Adipocyte (in vitro differentiated cells): ENCODE results near the gene ZDHHC14.

Experiments
- DNase-seq: peaks from one replicate; pipeline ENCODE4 v3.0.0-alpha.2; 2015; ENCODE audit warnings: low read depth
- H3K27me3 ChIP-seq: replicated peaks from 2 replicates; pipeline ENCODE4 v1.7.0; 2013; ENCODE audit warnings: mild to moderate bottlenecking, low read length, moderate library complexity; ENCODE audit not compliant: control insufficient read depth, insufficient read depth
- H3K36me3 ChIP-seq: 2 replicates; pipeline ENCODE4 v1.7.0; 2013; ENCODE audit warnings: low read length, mild to moderate bottlenecking, moderate library complexity; ENCODE audit not compliant: control insufficient read depth, insufficient read depth, severe bottlenecking
- H3K4me1 ChIP-seq: 2 replicates; pipeline ENCODE4 v1.7.0; 2013; ENCODE audit warnings: mild to moderate bottlenecking, low read length, moderate library complexity; ENCODE audit not compliant: control insufficient read depth, insufficient read depth
- H3K4me3 ChIP-seq: 2 replicates; pipeline ENCODE4 v1.7.0; 2013; ENCODE audit warnings: mild to moderate bottlenecking, low read length, moderate library complexity
- H3K9ac ChIP-seq: 2 replicates; pipeline ENCODE4 v1.7.0; 2013; ENCODE audit warnings: mild to moderate bottlenecking, low read length, moderate library complexity
- H3K9me3 ChIP-seq: 2 replicates; pipeline ENCODE4 v1.7.0; 2013; ENCODE audit warnings: mild to moderate bottlenecking, low read length, moderate library complexity; ENCODE audit not compliant: control insufficient read depth

Gene ZDHHC14

DNA sequence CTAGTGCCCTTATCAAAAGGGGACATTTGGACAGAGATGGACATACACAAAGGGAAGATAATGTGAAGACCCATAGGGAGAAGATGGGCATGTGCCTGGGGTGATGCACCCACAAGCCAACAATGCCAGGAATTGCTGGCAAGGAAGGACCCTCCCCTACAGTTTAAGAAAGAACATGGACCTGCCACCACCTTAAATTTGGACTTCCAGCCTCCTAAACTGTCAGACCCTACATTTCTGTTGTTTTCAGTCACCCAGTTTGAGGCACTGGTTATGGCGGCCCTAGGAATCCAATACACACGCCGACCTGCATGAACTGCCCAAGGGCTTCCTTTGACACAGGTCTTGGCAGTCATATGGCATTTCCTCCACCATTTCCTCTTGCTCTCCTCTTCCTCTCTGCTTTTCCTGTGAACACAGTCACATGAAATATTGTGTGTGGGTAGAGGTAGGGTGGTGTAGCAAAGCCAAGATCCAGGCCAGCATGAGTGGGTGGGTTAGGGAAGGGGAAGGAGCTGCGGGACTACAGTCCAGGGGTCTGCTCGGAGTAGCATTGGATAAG, 115.6 kb downstream of the ZDHHC14 start:
- Histone ChIP-seq H3K4me3 (no peak overlapping the region), H3K27me3 (no peaks in the 10 kb centered on the region), H3K9ac (no peak overlapping the region), H3K4me1 (no peaks in the 10 kb centered on the region), H3K9me3 (no peaks in the 10 kb centered on the region), H3K36me3 (no peaks in the 10 kb centered on the region)
- DNase-seq, result no peak

DNA sequence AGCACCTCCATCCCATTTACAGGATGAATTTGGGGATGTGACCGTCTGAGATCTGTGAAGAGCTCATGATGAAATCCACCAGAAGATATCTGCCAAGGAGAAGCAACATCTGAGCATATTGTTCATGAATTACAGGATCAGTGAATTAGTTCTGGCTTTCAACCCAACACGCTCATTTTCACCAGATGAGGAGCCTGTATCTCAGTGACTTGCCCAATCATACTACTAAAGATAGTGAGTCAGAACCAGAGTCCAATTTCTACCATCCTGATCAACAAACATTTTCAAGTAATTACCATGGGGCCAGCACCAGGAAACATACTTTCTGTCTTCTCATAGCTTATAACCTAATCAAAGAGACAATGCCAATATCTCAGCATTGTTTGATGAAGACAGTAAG, 116.6 kb downstream of the ZDHHC14 start:
- H3K27me3 ChIP-seq, result no peaks in the 10 kb centered on the region

DNA sequence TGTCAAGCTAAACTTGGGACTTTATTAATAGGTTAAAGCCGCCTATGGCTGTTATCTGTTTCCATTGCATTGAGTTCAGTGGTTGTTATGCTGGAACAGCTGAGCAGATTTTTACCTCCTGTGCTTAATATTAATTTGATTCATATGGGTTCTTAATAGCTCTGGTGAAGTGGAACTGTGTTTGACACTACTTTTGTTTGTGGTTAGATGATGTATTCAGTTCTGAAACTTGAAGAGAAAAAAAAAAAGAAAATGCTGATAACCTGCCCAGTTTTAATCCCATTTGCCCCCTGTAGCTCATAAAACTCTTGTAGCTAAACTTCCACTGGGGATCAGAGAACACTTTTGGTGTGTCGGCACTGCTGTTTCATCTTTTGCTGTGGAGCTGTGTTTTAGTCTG, 117.8 kb downstream of the ZDHHC14 start:
- H3K9me3 ChIP-seq, result peaks cover 3% of the 10 kb centered on the region
- no peak overlapping the region for H3K9ac ChIP-seq
- no peaks in the 10 kb centered on the region for H3K36me3 ChIP-seq
- H3K27me3 ChIP-seq, result no peaks in the 10 kb centered on the region
- H3K4me3 ChIP-seq, result no peak overlapping the region
- no peaks in the 10 kb centered on the region for H3K4me1 ChIP-seq
- DNase-seq, result no peak

More for the DNA sequence above, 116.6 kb downstream of the ZDHHC14 start:
- H3K9me3 ChIP-seq, result no peaks in the 10 kb centered on the region
- no peak overlapping the region for H3K4me3 ChIP-seq
- no peak for DNase-seq
- no peaks in the 10 kb centered on the region for H3K36me3 ChIP-seq
- H3K9ac ChIP-seq, result no peak overlapping the region
- H3K4me1 ChIP-seq, result no peaks in the 10 kb centered on the region

DNA sequence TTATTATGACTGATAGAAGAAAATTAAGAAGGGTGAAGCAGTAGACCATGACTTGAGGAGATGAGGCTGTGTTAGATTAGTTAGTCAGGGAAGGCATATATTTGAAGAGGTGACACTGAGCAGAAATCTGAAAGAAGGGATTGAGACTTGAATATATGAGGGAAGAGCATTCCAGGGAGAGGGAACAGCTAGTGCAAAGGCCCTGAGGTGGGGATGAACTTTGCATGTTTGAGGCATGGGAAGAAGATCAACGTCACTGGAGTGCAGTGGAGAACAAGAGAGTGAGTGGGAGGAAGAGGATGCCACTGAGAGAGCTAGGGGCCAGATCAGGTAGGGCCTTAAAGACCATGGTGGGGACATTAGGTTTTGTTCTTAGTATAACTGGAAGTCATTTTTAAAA, 119.0 kb downstream of the ZDHHC14 start:
- H3K4me1 ChIP-seq, result no peaks in the 10 kb centered on the region
- peaks cover 8% of the 10 kb centered on the region for H3K9me3 ChIP-seq
- no peak overlapping the region for H3K9ac ChIP-seq
- no peaks in the 10 kb centered on the region for H3K36me3 ChIP-seq
- DNase-seq, result no peak
- no peaks in the 10 kb centered on the region for H3K27me3 ChIP-seq
- no peak overlapping the region for H3K4me3 ChIP-seq

DNA sequence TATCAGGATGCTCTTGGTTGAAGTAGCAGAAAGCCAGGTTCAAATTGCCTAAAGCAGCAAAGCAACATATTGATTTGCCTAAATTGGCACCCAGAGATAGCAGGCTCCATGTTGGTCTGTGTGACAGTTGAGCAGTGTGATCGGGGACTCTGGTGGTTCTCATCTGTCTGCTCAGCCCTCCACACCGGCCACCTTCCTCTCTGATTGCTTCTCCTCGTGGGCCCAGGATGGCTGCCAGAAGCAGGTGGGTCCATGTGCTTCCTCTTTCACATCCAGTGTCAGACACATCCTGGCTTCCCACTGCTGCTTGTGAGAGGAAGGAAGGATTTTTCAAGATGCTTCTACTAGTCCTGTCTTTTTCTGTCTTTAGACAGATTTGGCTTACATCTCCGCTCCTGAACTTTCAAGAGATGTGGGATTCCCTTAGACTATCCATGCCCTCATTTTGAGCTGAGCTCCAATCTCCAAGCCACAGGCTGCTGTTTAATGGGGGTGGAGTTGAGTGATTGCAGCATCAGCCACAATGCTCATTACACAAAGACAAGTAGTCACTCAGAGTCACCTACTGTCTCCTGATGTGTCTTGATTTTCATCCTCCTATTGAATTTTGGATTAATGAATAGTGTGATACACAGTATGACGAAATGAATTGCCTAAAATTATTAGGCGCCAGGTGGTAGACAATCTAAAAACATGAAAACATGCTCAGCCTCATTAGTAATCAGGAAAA, 122.2 kb downstream of the ZDHHC14 start:
- Histone ChIP-seq H3K27me3 (no peaks in the 10 kb centered on the region), H3K9ac (no peak overlapping the region), H3K4me1 (no peaks in the 10 kb centered on the region), H3K9me3 (peaks cover 38% of the 10 kb centered on the region), H3K36me3 (no peaks in the 10 kb centered on the region), H3K4me3 (no peak overlapping the region)
- no peak for DNase-seq

DNA sequence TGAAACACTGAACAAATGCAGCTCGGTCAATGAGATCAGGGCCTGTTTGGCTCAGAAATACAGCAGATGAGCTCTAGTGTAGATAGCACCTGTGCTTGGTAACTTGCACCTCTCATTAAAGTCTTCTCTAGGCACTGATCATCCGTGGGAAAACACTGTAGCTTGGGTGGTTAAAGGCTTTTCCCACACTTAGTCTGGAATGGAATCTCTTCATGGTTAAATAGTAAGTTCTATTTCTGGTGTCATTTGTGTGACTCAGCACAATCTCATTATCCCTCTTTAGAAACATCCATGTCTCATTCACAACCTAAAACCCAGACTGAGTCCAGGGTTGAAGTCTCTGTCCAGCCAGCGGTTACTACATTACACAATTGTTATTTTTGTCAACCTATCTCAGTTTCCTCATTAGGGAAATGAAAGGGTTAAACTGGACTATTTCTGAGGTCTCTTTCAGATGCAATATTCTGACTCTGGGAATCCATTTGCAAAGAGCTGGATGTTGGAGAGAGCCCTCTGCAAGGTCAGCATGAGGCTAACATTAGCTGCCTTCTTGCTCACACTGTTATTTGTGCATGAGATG, 125.0 kb downstream of the ZDHHC14 start:
- Histone ChIP-seq H3K27me3 (no peaks in the 10 kb centered on the region), H3K9ac (no peak overlapping the region), H3K4me3 (peak overlapping the region; percentile 44), H3K4me1 (no peaks in the 10 kb centered on the region), H3K9me3 (peaks cover 39% of the 10 kb centered on the region), H3K36me3 (no peaks in the 10 kb centered on the region)
- DNase-seq, result no peak

DNA sequence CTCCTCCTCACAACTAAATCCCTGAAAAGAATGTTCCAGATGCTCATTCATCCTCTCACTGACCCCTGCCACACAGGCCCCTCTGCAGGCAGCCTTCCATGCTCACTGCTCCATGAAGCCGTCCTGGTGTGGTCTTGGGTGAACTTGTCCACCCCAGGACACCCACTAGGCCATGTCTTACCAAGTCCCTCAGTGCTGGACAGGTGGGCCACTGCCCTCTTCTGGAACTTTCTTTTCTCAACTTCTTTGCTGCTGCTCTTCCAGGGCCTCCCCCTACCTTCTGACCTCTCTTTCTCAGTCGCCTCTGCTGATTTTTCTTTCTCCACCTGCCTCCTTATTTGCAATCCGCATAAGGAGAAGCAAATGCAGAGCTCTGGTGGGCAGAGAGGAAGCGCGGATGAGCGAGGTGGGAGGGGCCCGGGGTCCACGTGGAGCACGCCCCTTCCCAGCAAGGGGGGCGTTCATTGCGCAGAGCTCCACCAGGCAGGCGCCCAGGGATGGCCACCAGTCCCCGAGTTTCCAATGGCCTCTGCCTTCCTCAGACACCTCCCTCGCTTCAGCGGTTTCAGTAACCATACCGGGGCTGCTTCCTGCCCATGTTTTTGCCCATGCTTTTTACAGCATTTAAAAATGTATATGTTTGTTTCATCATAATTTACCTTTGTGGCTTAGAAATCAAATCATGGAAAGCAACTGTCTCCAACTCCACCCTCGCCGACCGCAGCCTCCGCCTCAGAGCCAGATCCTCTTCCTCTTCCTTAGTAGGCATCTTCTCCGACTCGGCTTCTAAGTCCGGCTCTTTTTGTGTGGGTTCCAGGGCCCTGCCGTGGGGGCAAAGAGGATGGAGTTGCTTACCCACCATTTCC, 129.6 kb downstream of the ZDHHC14 start:
- H3K4me1 ChIP-seq, result no peaks in the 10 kb centered on the region
- H3K9me3 ChIP-seq, result peaks cover 25% of the 10 kb centered on the region
- no peak overlapping the region for H3K9ac ChIP-seq
- no peak overlapping the region for H3K4me3 ChIP-seq
- no peaks in the 10 kb centered on the region for H3K36me3 ChIP-seq
- H3K27me3 ChIP-seq, result no peaks in the 10 kb centered on the region
- no peak for DNase-seq

DNA sequence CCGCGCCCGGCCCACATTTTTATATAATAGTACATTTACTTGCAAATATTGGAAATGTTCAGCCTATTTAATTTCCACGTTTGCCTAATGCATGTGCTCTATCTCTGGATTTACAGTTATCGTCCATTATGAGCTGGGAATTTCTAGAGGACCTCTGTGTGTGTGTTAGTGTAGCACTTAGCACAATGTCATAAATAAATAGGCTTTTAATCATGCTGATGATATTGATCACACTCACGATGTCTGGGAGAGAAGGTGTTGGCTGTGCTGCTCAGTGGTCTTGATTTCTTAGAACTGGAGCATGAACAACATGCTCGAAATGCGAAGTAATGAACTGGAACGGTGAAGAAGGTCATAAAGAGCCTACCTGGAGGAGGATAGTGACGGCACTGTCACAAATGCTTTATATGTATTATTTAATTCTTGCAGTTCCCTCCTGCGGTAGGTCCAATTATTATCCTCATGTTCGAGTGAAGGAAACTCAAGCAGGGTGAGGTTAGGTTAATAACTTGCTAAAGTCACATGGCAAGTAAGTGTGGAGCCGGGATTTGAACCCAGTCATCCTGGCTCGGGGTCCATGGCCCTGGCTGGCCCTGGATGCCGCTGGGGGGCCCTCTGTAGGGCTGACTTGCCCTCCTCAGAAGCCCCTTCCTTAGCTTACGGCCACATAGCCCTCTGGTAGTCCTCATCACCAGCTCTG, 130.8 kb downstream of the ZDHHC14 start:
- Histone ChIP-seq H3K27me3 (no peaks in the 10 kb centered on the region), H3K36me3 (no peaks in the 10 kb centered on the region), H3K4me3 (no peak overlapping the region), H3K9me3 (peaks cover 13% of the 10 kb centered on the region), H3K4me1 (no peaks in the 10 kb centered on the region), H3K9ac (no peak overlapping the region)
- no peak for DNase-seq

DNA sequence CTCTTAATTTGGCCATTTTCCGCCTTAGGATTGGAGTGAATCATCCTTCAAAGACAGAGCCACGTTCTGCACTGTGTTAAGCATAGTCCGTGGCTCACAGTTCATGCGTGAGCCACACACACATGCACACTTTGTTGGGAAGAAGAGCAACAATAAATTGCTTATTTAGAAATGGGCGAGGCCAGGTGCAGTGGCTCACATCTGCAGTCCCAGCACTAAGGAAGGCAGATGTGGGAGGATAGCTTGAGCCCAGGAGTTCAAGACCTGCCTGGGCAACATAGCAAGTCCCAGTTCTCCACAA, 131.3 kb downstream of the ZDHHC14 start:
- Histone ChIP-seq H3K4me1 (no peaks in the 10 kb centered on the region), H3K36me3 (no peaks in the 10 kb centered on the region), H3K4me3 (no peak overlapping the region), H3K9ac (no peak overlapping the region), H3K27me3 (no peaks in the 10 kb centered on the region), H3K9me3 (peaks cover 9% of the 10 kb centered on the region)
- no peak for DNase-seq

DNA sequence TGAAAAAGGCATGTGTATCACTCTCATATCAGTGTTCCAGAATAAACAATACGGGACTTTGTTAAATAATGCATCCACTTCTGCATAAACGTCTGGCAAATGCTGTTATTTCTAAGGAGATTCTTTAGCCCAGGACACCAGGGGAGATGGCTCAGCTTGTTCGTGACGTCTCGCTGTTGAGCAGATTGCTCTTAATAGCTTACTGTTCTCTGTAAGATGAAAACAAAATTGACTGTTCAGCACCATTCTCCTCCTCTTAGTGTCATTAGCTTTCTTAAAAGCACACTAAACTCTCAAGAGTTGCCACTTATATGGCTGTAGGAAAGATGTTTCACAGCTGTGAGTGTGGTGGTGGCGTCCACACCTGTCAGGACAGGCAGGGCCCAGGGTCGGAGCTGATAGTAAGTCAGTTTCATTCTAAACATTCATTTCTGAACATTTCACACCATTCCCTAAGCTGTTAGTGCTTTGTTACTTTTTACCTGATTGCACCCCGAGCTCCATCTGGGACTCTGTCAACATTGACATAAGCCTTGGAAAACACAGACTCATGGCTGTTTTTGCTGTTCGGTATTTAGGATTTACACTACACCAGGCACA, 132.1 kb downstream of the ZDHHC14 start:
- Histone ChIP-seq H3K36me3 (no peaks in the 10 kb centered on the region), H3K9ac (no peak overlapping the region), H3K9me3 (peaks cover 2% of the 10 kb centered on the region), H3K27me3 (peaks cover 2% of the 10 kb centered on the region), H3K4me1 (no peaks in the 10 kb centered on the region), H3K4me3 (no peak overlapping the region)
- no peak for DNase-seq
